CD8-positive, alpha-beta memory T cell (primary cell): ENCODE data around the gene EEF1G. TPM values are rescaled to one million over a fixed set of nuclear protein-coding genes. Genes with fewer than 3 reads are reported as not detected.

Experiments used
- CTCF ChIA-PET: fragments of 350-600 bp; sonication (Branson Sonifier 250); formaldehyde crosslinking; loops from one replicate; lab custom pipeline; 2021; ENCODE audit warnings: antibody characterized with exemption; lab: Charles Lee
- POLR2A ChIA-PET: fragments of 350-600 bp; sonication (Branson Sonifier 250); formaldehyde crosslinking; loops from one replicate; lab custom pipeline; 2021; ENCODE audit warnings: antibody characterized with exemption; lab: Charles Lee
- DNase-seq, 5 donors: peaks; one replicate each; pipeline versions ENCODE4 v3.0.0 to v3.0.0-alpha.2; 2020 to 2022; ENCODE audit warnings: mixed read lengths in 1 of 5
- H3K27ac ChIP-seq: one replicate; pipeline ENCODE4 v1.7.0; 2013; ENCODE audit warnings: low read depth, mild to moderate bottlenecking, low read length, moderate library complexity
- H3K27me3 ChIP-seq: 2 replicates; pipeline ENCODE4 v1.7.0; 2013; ENCODE audit warnings: low read length, mild to moderate bottlenecking; ENCODE audit not compliant: insufficient read depth, poor library complexity, severe bottlenecking
- H3K36me3 ChIP-seq: 2 replicates; pipeline ENCODE4 v1.7.0; 2013; ENCODE audit warnings: mild to moderate bottlenecking, low read length, moderate library complexity; ENCODE audit not compliant: insufficient read depth
- H3K4me1 ChIP-seq: 2 replicates; pipeline ENCODE4 v1.7.0; 2013; ENCODE audit warnings: mild to moderate bottlenecking, low read length, moderate library complexity; ENCODE audit not compliant: insufficient read depth
- H3K4me3 ChIP-seq: 2 replicates; pipeline ENCODE4 v1.7.0; 2013; ENCODE audit warnings: mild to moderate bottlenecking, low read length
- H3K9me3 ChIP-seq: 2 replicates; pipeline ENCODE4 v1.7.0; 2013; ENCODE audit warnings: mild to moderate bottlenecking, low read length
- H3K27ac Mint-ChIP-seq, 8 donors: one replicate each; pipeline ENCODE4 v1.8.0; 2020 to 2021; ENCODE audit warnings: mixed read lengths in 8 of 8, mild to moderate bottlenecking in 6 of 8, inconsistent platforms in 3 of 8, moderate library complexity in 3 of 8
- H3K27me3 Mint-ChIP-seq, 2 donors: one replicate each; pipeline ENCODE4 v1.8.0; 2020 to 2021; ENCODE audit warnings: mixed read lengths in 2 of 2, mild to moderate bottlenecking in 1 of 2, moderate library complexity in 1 of 2
- H3K36me3 Mint-ChIP-seq, 3 donors: one replicate each; pipeline ENCODE4 v1.8.0; 2020 to 2021; ENCODE audit warnings: mixed read lengths in 3 of 3, inconsistent platforms in 1 of 3, mild to moderate bottlenecking in 1 of 3
- H3K4me1 Mint-ChIP-seq, 3 donors: one replicate each; pipeline ENCODE4 v1.8.0; 2020 to 2021; ENCODE audit warnings: mixed read lengths in 3 of 3, inconsistent platforms in 1 of 3, mild to moderate bottlenecking in 1 of 3
- H3K4me3 Mint-ChIP-seq, 7 donors: one replicate each; pipeline ENCODE4 v1.8.0; 2020 to 2021; ENCODE audit warnings: mixed read lengths in 7 of 7, mild to moderate bottlenecking in 6 of 7, moderate library complexity in 4 of 7, inconsistent platforms in 2 of 7
- H3K9me3 Mint-ChIP-seq, 5 donors: one replicate each; pipeline ENCODE4 v1.8.0; 2020 to 2022; ENCODE audit warnings: mixed read lengths in 5 of 5, mild to moderate bottlenecking in 3 of 5, moderate library complexity in 2 of 5, inconsistent platforms in 1 of 5
- polyA plus RNA-seq: library from polyadenylated mRNA; unstranded; fragments of 300-500 nt; fragmentation: Illumina TruSeq; gene quantifications from one replicate; pipeline ENCODE4 v1.2.3, GENCODE V29; 2021
- total RNA-seq, 2 experiments: library from RNA; stranded (reverse); gene quantifications; one replicate each; pipeline ENCODE4 v1.2.3, GENCODE V29; 2021

The EEF1G gene
- total and polyA plus RNA-seq, 3 experiments from 2014 or later = 1,157 to 1,846 (median 1,800) TPM

DNA sequence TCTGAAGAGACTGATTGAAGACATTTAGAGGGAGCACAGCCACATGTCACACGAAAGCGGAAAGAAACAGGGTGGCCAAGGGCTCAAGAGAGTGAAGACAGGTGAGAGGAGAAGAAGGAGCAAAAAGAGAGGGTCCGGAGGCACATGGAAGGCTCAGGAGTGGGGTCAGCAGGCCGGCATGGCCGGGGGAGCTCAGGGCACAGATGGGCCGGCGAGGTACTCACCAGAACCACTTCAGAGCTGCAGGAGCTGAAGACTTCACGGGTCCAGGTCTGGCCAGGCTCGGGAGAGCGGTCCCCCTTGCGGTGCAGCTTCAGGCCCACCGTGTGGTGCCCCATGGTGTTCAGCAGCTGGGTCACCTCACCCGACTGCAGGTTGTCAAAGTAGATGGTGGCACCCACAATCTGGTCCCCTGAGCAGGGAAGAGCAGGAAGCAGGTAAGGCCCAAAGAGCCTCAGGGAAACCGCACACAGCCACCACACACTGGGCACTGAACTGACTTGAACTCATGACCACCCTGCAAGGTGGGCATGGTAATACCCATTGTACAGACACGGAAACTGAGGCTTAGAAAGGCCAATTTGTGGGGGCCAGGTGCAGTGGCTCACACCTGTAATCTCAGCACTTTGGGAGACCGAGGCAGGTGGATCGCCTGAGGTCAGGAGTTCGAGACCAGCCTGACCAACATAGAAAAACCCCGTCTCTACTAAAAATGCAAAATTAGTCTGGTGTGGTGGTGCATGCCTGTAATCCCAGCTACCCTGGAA is 38.7 kb downstream of the EEF1G start:
- Histone ChIP-seq H3K4me3 (no peak overlapping the region), H3K36me3 (peaks cover 50% of the 10 kb centered on the region), H3K27me3 (no peaks in the 10 kb centered on the region), H3K27ac (no peak overlapping the region), H3K4me1 (peaks cover 22% of the 10 kb centered on the region), H3K9me3 (no peaks in the 10 kb centered on the region)
- CTCF ChIA-PET = interaction anchor here (0.7 to 2.7 kb wide), 3 partner anchors 8 to 139 kb away, joined by 3 to 11 read pairs (median 3); no protein-coding TSS in a partner anchor
- Mint-ChIP-seq H3K27ac (peak overlapping the region in 7 of 8 donors; percentile 7 to 94 (median 74)), H3K36me3 (peaks cover 12 to 82% (median 23%) of the 10 kb centered on the region in 3 donors), H3K9me3 (no peaks in the 10 kb centered on the region), H3K4me3 (peak overlapping the region in 1 of 7 donors; percentile 78), H3K27me3 (peaks cover 0 to 2% of the 10 kb centered on the region in 2 donors), H3K4me1 (peaks cover 49 to 77% (median 64%) of the 10 kb centered on the region in 3 donors)
- POLR2A ChIA-PET = interaction anchor here (0.5 kb wide), 1 partner anchor 48 kb away, joined by 6 read pairs; no protein-coding TSS in a partner anchor
- DNase-seq = no peak

DNA sequence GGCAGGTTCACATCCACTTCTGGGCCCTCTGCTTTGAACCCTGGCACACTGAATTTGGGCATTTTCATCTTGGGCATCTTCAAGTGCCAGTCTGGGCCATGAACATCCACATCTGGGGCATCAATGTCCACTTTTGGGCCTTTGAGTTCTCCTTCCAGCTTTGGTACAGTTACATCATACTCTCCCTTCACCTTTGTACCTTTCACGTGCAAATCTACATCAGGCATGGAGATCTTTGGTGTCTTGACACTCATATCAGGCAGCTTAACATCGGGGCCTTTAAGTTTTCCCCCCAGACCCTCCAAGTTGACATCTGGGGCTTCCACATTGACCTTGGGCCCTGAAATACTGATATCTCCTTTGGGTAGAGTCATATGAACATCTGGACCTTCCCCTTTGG is 41.6 kb downstream of the EEF1G start:
- no peak overlapping the region for H3K4me3 ChIP-seq
- H3K4me3 Mint-ChIP-seq = peak overlapping the region in 2 of 7 donors; percentile 31 to 78
- no peak for DNase-seq
- H3K4me1 Mint-ChIP-seq = peaks cover 48 to 78% (median 69%) of the 10 kb centered on the region in 3 donors
- H3K27ac ChIP-seq = no peak overlapping the region
- H3K9me3 Mint-ChIP-seq = no peaks in the 10 kb centered on the region
- H3K9me3 ChIP-seq = no peaks in the 10 kb centered on the region
- no peaks in the 10 kb centered on the region for H3K27me3 ChIP-seq
- H3K27ac Mint-ChIP-seq = peak overlapping the region; percentile 44 to 91 (median 72)
- no peaks in the 10 kb centered on the region for H3K4me1 ChIP-seq
- peaks cover 0 to 2% of the 10 kb centered on the region in 2 donors for H3K27me3 Mint-ChIP-seq
- ChIA-PET CTCF (no interaction called here), POLR2A (no interaction called here)
- H3K36me3 ChIP-seq = peaks cover 62% of the 10 kb centered on the region
- peaks cover 12 to 97% (median 39%) of the 10 kb centered on the region in 3 donors for H3K36me3 Mint-ChIP-seq

DNA sequence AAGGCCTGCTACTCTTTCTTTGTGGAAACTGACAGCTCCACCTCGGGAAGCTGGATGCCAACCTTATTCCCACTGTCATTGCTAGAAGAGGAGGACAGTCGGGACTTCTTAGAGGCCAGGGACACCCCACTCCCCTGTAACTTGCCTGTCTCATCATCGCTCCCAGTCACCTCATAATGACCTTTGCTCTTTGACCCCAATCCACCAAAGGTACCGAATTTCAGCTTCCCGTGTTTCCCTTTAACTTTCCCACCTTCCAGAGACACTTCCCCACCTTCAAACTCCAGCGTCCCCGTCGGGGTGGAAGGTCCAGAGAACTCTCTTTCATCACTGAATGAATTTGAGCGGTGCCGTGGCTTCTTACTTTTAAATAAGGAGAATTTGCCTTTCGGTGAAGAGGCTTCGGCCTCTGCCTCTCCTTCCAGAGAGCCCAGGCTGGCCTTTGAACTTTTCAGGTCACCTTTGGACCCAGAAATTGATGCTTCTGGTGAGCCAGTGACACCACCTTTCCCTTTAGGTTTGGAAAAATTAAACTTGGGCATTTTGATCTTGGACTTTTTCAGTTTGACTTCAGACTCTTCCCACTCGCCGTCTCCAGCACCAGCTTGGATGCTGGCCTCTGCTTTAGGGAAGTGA is 56.8 kb downstream of the EEF1G start:
- H3K9me3 ChIP-seq = no peaks in the 10 kb centered on the region
- H3K27me3 ChIP-seq = no peaks in the 10 kb centered on the region
- peak overlapping the region in 5 of 8 donors; percentile 3 to 71 (median 45) for H3K27ac Mint-ChIP-seq
- peaks cover 48% of the 10 kb centered on the region for H3K36me3 ChIP-seq
- no peaks in the 10 kb centered on the region for H3K9me3 Mint-ChIP-seq
- H3K4me3 ChIP-seq = no peak overlapping the region
- no peaks in the 10 kb centered on the region for H3K27me3 Mint-ChIP-seq
- H3K27ac ChIP-seq = peak overlapping the region; percentile 9
- H3K36me3 Mint-ChIP-seq = peaks cover 2 to 87% (median 10%) of the 10 kb centered on the region in 3 donors
- POLR2A ChIA-PET = no interaction called here
- no peak for DNase-seq
- H3K4me1 Mint-ChIP-seq = peaks cover 33 to 78% (median 46%) of the 10 kb centered on the region in 3 donors
- H3K4me3 Mint-ChIP-seq = peak overlapping the region in 1 of 7 donors; percentile 32
- no peaks in the 10 kb centered on the region for H3K4me1 ChIP-seq
- CTCF ChIA-PET = interaction anchor here (1.9 kb wide), 1 partner anchor 26 kb away, joined by 4 read pairs; no protein-coding TSS in a partner anchor

DNA sequence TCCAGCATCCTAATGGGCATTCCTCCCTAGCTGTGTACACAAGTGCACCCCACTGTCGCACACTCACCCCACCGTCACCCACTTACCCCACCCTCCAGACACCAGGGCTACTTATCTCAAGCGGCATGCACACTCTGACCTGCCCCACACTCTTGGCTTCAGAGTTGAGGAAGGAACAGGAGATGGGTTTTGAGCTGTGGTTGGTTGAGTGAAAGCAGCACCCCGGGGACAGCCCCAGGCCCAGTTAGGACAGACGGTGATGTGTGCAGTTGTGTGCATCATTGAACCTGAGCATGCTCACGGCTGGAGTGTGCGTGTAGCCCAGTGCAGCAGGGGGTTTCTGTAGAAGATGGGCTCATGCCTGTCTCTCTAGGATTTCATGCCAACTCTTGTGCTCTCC is 59.5 kb downstream of the EEF1G start:
- H3K36me3 Mint-ChIP-seq = peaks cover 0 to 61% (median 7%) of the 10 kb centered on the region in 3 donors
- H3K27ac Mint-ChIP-seq = peak overlapping the region in 3 of 8 donors; percentile 17 to 60 (median 26)
- Histone ChIP-seq H3K4me1 (no peaks in the 10 kb centered on the region), H3K36me3 (peaks cover 23% of the 10 kb centered on the region), H3K27me3 (no peaks in the 10 kb centered on the region), H3K27ac (no peak overlapping the region), H3K9me3 (no peaks in the 10 kb centered on the region), H3K4me3 (no peak overlapping the region)
- H3K4me3 Mint-ChIP-seq = no peak overlapping the region
- POLR2A ChIA-PET = interaction anchor here (1.1 kb wide), 1 partner anchor 39 kb away, joined by 3 read pairs; no protein-coding TSS in a partner anchor
- DNase-seq = no peak
- CTCF ChIA-PET = interaction anchor here (1.1 to 1.5 kb wide), 2 partner anchors 10 to 28 kb away, joined by 4 read pairs; no protein-coding TSS in a partner anchor
- H3K27me3 Mint-ChIP-seq = no peaks in the 10 kb centered on the region
- no peaks in the 10 kb centered on the region for H3K9me3 Mint-ChIP-seq
- H3K4me1 Mint-ChIP-seq = peaks cover 27 to 56% (median 34%) of the 10 kb centered on the region in 3 donors

DNA sequence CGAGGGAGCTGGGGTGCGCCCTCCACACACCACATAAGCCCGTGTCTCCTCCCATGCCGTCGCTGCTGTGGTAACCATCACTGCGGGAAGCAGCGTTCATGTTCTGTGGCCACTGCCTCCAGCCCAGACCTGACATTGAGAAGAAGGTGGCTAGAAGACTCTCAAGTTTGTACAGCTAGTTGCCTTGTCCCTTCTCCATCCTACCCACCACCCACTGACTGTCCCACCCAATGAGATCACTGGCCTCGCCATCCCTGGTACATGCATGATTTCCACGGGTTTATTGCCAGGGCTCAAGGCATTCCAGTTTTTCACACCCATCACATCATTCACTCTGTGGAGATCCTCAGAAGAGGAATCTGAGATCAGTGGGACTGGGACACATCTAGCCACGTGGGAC is 60.1 kb downstream of the EEF1G start:
- Mint-ChIP-seq H3K27me3 (no peaks in the 10 kb centered on the region), H3K4me3 (no peak overlapping the region), H3K9me3 (no peaks in the 10 kb centered on the region), H3K36me3 (peaks cover 0 to 56% (median 7%) of the 10 kb centered on the region in 3 donors), H3K4me1 (peaks cover 27 to 52% (median 32%) of the 10 kb centered on the region in 3 donors), H3K27ac (peak overlapping the region in 5 of 8 donors; percentile 2 to 60 (median 33))
- H3K4me1 ChIP-seq = no peaks in the 10 kb centered on the region
- no peak for DNase-seq
- no peaks in the 10 kb centered on the region for H3K27me3 ChIP-seq
- H3K36me3 ChIP-seq = peaks cover 17% of the 10 kb centered on the region
- no peak overlapping the region for H3K4me3 ChIP-seq
- H3K27ac ChIP-seq = no peak overlapping the region
- POLR2A ChIA-PET = no interaction called here
- H3K9me3 ChIP-seq = no peaks in the 10 kb centered on the region
- CTCF ChIA-PET = interaction anchor here (1.5 kb wide), 1 partner anchor 11 kb away, joined by 4 read pairs; no protein-coding TSS in a partner anchor

DNA sequence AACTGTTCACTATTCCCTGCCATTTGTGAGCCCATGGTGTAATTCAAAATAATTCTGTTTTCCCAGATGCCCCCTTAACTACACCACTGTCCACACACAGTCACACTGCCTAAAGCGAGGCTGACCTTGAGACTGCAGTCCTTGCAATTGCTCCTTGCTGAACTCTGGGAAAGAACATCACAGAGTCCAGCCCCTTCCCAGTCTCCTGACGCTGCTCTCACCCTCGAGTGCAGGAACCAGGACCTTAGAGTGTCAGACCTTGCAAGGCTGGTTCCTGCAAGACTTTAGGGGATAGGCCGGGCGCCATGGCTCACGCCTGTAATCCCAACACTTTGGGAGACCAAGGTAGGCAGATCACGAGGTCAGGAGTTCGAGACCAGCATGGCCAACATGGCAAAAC is 60.7 kb downstream of the EEF1G start:
- Histone ChIP-seq H3K27ac (no peak overlapping the region), H3K4me1 (no peaks in the 10 kb centered on the region), H3K27me3 (no peaks in the 10 kb centered on the region), H3K4me3 (no peak overlapping the region), H3K9me3 (no peaks in the 10 kb centered on the region), H3K36me3 (peaks cover 13% of the 10 kb centered on the region)
- no peak overlapping the region for H3K4me3 Mint-ChIP-seq
- H3K27ac Mint-ChIP-seq = peak overlapping the region in 2 of 8 donors; percentile 12
- no peaks in the 10 kb centered on the region for H3K9me3 Mint-ChIP-seq
- peaks cover 22 to 46% (median 25%) of the 10 kb centered on the region in 3 donors for H3K4me1 Mint-ChIP-seq
- CTCF ChIA-PET = interaction anchor here (1.4 kb wide), 1 partner anchor 118 kb away, joined by 3 read pairs; no protein-coding TSS in a partner anchor
- H3K27me3 Mint-ChIP-seq = no peaks in the 10 kb centered on the region
- no peak for DNase-seq
- POLR2A ChIA-PET = interaction anchor here (0.8 kb wide), 1 partner anchor 28 kb away, joined by 3 read pairs; no protein-coding TSS in a partner anchor
- H3K36me3 Mint-ChIP-seq = peaks cover 0 to 49% (median 5%) of the 10 kb centered on the region in 3 donors
